Activated CD4-positive, CD25-positive, alpha-beta regulatory T cell (primary cell): ENCODE data around the gene ADCY9.

ENCODE experiments used
- DNase-seq, 4 experiments: peaks; one replicate each; lab custom pipeline; 2025; lab: John Stamatoyannopoulos, UW

The ADCY9 gene

GRCh38 chr16:4003576-4003975, 112.7 kb downstream of the ADCY9 start:
- no peak for DNase-seq

DNA sequence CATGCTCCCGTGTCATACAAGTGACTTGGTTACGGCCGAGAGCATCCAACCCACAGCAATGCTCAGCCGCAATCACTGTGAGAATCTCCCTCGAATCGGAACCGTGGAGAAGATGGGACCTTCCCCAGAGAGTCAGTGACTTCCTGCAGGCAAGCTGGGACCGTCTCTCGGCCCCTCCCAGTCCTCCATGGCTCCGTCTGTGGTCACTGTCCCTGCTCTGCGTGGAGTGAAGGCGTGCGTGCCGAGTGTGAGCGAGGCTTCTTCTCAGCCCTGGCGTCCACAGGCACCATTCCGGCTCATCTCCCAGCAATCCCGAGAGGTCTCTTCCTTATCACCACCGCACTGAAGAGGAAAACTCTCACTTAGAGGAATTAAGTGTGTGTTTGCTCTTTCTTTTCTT, 113.1 kb downstream of the ADCY9 start:
- DNase-seq, result no peak

DNA sequence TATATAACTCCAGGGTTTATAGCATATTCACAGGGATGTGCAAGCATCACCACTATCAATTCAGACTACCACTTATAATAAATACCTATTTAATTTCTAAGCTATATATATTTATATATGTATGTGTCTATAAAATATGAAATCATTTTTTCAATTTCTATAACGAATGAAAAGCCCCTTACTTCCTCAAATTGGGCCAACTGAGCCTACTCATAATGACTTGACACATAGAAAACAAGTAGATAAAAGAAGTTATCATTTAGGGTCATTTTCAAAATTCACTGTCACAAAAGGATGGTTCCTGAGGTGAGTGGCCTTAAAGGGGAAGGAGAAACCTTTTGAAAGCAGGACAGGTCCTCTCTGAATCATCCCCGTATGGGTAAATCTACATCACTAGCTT, 114.1 kb downstream of the ADCY9 start:
- DNase-seq, result no peak

GRCh38 chr16:3999479-4000325, 116.5 kb downstream of the ADCY9 start:
- no peak for DNase-seq

- DNase-seq, result no peak
These were observed 117.3 kb downstream of the ADCY9 start for GRCh38 chr16:3998793-3999478.

- no peak for DNase-seq
These were observed 118.9 kb downstream of the ADCY9 start for GRCh38 chr16:3997231-3997841.

- no peak for DNase-seq
These were observed 121.2 kb downstream of the ADCY9 start for GRCh38 chr16:3995001-3995400.

- no peak for DNase-seq
These were observed 123.0 kb downstream of the ADCY9 start for GRCh38 chr16:3993052-3993785.

GRCh38 chr16:3992297-3993051, 123.8 kb downstream of the ADCY9 start:
- DNase-seq, result no peak

- no peak for DNase-seq
These were observed 127.4 kb downstream of the ADCY9 start for GRCh38 chr16:3988824-3989223.

GRCh38 chr16:3988011-3988410, 128.2 kb downstream of the ADCY9 start:
- DNase-seq, result no peak

- DNase-seq, result no peak
These were observed 129.0 kb downstream of the ADCY9 start for GRCh38 chr16:3987231-3987630.

DNA sequence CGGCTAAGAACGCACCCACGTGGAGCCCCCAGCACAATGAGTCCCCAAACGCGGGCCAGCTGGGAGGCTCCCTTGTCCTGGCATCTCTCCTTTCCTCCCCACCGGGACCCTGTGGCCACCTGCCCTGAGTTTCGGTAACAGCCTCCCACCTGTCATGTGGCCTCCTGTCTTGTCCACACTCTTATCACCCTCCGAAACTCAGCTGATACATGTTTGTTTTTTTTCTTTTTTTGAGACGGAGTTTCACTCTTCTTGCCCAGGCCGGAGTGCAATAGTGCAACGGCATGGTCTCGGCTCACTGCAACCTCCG, 130.1 kb downstream of the ADCY9 start:
- DNase-seq, result no peak

GRCh38 chr16:3984111-3985060, 131.9 kb downstream of the ADCY9 start:
- no peak for DNase-seq

DNA sequence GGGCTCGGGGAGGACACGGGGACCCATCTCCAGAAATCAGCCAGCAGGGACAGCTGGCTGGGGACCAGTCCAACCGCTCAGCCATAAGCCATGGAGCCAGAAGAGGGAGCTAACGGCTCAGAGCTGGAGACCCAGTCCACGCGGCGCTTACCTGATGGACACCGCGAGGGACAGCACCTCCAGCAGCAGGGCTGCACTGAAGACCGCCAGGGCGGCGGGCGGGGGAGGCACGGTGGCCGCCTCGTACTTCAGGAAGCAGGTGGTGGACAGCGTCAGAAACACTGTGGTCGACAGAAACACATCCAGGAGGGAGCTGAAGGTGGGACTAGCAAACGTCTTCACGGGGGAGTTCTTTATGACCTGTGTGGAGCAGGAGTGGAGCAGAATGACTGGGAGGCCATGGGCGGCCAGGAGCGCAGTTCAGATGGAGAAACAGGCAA, 133.1 kb downstream of the ADCY9 start:
- DNase-seq, result no peak

- no peak for DNase-seq
These were observed 134.0 kb downstream of the ADCY9 start for GRCh38 chr16:3982216-3982615.

- no peak for DNase-seq
These were observed 135.8 kb downstream of the ADCY9 start for GRCh38 chr16:3980253-3981111.

DNA sequence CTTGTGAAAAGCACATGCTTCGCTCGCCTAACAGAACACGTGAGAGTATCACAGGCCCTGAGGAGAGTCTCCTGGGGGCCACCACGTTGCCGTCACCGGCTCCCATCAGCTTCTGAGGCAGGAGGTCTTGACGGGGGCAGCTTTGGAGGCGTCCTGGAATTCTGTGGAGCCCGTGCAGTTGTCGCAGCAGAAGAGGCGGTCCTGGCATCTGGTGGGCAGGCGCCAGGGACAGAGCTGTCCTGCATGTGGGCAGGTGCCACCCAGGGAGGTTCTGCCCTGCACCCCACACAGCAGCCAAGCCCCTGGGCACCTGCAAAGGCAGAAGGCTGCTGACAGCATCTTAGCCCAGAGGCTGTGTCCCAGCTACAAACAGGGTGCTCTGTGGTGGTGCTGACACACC, 136.7 kb downstream of the ADCY9 start:
- DNase-seq, result no peak

- DNase-seq, result no peak
These were observed 137.2 kb downstream of the ADCY9 start for GRCh38 chr16:3979070-3979469.

DNA sequence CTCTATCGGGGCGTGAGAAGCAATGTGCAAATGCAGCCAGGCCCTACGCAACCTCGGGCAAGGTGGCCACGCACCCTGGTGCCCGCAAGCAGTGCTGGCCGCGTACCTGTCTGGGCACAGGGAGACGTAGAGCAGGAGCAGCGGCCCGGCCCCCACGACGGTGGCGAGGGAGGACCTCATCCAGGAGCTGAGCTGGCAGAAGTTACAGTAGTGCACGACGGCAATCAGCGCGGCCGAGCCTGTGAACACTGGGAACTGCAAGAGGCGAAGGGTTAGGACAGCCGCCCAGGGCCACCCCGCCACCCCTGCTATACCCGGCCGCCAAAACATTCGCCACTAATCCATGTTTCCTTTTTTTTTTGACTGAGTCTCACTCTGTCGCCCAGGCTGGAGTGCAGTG, 138.9 kb downstream of the ADCY9 start:
- no peak for DNase-seq
